Kidney epithelial cell (primary cell): ENCODE measurements around the gene SOWAHD. TPM values are rescaled to one million over a fixed set of nuclear protein-coding genes. Genes with fewer than 3 reads are reported as not detected.

ENCODE experiments used
- DNase-seq: peaks from one replicate; pipeline ENCODE4 v3.0.0-alpha.2; 2010; ENCODE audit warnings: low read depth
- H3K27me3 ChIP-seq: 2 replicates; pipeline ENCODE4 v1.6.0; 2011; ENCODE audit warnings: low read length; ENCODE audit not compliant: control insufficient read depth, insufficient read depth
- H3K36me3 ChIP-seq: 2 replicates; pipeline ENCODE4 v1.5.1; 2011; ENCODE audit warnings: low read length; ENCODE audit not compliant: control insufficient read depth, insufficient read depth
- H3K4me3 ChIP-seq: 2 replicates; pipeline ENCODE4 v1.5.1; 2011; ENCODE audit warnings: low read depth, mild to moderate bottlenecking, control low read depth, low read length
- total RNA-seq: library from RNA; depleted of rRNA; stranded (reverse); fragments of >200 nt; gene quantifications from 2 replicates; pipeline ENCODE4 v1.2.3, GENCODE V29; 2015
- TF ChIP-seq, protein P1 (sequence below): IDR thresholded peaks from 2 replicates; pipeline ENCODE4 v1.5.1; 2011; ENCODE audit warnings: mild to moderate bottlenecking, moderate library complexity, low read length, control low read depth, inconsistent platforms; ENCODE audit not compliant: insufficient read depth, poor library complexity, severe bottlenecking

The SOWAHD gene, protein sequence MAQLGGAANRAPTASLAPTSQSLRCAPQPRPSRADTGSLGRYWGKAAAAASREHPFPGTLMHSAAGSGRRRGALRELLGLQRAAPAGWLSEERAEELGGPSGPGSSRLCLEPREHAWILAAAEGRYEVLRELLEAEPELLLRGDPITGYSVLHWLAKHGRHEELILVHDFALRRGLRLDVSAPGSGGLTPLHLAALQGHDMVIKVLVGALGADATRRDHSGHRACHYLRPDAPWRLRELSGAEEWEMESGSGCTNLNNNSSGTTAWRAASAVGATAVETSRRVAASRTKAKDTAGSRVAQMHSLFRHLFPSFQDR
- total RNA-seq = not detected in 2 replicates

DNA sequence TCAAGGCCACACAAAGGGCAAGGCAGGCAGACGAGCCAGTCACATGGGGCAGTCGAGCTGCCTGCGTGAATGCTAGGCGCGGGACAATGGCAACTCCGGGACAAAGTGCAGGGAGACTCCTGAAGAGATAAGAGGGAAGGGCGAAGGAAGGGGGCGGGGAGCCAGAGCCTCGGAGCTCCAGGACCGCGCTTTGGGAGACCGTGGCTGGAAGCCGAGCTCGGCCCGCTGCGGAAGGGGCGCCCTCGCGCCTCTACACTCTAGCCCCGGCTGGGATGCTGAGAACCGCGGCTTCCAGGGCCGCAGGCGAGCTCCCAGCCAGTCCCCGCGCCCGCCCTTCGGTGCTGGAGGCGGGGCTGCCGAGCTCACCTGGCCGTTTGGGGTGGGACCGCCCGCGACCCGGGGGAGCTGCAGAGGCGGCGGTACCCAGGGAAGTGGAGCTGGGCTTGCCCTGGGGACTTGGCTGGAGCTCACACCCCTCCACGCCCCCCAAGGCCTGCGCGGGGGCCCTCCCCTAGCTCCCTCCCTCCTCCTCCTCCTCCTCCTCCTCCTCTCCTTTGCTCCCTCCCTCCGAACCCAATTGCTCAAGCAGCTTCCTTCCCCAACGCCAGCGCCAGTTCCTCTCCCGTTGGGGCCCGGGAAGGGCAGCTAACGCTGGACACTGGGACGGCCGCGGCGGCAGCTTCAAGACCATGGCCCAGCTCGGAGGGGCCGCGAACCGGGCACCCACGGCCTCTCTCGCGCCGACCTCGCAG is at the start of gene SOWAHD:
TSS of gene SOWAHD (plus strand) at position 610 of the 752 bp plus-strand sequence. CDS start at position 690, 80 bp downstream.
- peak within 1 kb of the TSS; percentile 26 for H3K4me3 ChIP-seq
- H3K27me3 ChIP-seq = peaks cover 16% of the 10 kb centered on the region
- TF ChIP-seq, protein P1, sequence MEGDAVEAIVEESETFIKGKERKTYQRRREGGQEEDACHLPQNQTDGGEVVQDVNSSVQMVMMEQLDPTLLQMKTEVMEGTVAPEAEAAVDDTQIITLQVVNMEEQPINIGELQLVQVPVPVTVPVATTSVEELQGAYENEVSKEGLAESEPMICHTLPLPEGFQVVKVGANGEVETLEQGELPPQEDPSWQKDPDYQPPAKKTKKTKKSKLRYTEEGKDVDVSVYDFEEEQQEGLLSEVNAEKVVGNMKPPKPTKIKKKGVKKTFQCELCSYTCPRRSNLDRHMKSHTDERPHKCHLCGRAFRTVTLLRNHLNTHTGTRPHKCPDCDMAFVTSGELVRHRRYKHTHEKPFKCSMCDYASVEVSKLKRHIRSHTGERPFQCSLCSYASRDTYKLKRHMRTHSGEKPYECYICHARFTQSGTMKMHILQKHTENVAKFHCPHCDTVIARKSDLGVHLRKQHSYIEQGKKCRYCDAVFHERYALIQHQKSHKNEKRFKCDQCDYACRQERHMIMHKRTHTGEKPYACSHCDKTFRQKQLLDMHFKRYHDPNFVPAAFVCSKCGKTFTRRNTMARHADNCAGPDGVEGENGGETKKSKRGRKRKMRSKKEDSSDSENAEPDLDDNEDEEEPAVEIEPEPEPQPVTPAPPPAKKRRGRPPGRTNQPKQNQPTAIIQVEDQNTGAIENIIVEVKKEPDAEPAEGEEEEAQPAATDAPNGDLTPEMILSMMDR = no peak
- no peaks in the 10 kb centered on the region for H3K36me3 ChIP-seq
- DNase-seq = no peak

DNA sequence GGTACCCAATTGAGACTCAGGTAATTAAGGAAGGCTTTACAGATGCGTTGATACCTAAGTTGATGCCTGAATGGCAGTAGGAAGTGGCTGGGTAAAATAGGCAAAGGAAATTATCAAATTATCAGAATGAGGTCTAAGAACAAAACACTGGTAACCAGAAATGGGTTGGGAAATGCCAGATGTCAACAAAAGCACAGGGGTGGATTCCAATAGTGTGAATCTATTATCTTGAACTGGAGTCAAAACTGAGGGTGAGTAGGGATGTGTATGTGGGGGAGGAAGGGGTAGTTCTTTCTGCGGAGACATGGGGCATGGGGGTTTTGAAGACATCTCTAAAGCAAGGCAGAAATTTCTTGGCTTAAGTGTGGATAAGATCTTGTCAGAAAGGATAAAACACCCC is 49.5 kb upstream of the SOWAHD start:
- Histone ChIP-seq H3K36me3 (no peaks in the 10 kb centered on the region), H3K27me3 (no peaks in the 10 kb centered on the region), H3K4me3 (no peak overlapping the region)
- DNase-seq = no peak
- TF ChIP-seq, protein P1 = no peak

DNA sequence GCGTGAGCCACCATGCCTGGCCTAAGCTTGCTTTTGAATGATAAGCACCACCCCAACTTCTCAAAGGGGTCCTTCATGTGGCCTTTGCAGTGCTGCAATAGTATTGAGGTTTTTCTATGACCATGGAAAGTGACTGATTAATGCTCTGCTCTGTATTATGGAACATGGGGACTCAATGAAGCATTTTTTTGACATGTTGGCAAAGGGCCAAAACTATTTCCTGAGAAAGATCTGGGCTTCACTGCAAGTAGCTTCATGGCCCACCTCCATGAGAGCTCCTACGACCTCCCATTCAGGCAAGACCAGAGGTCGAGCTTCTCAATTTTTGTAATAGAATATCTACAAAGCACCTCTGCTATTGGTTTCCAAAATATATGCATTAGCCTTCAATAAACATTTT is 48.8 kb upstream of the SOWAHD start:
- H3K27me3 ChIP-seq = no peaks in the 10 kb centered on the region
- H3K4me3 ChIP-seq = no peak overlapping the region
- TF ChIP-seq, protein P1 = no peak
- no peak for DNase-seq
- H3K36me3 ChIP-seq = no peaks in the 10 kb centered on the region

DNA sequence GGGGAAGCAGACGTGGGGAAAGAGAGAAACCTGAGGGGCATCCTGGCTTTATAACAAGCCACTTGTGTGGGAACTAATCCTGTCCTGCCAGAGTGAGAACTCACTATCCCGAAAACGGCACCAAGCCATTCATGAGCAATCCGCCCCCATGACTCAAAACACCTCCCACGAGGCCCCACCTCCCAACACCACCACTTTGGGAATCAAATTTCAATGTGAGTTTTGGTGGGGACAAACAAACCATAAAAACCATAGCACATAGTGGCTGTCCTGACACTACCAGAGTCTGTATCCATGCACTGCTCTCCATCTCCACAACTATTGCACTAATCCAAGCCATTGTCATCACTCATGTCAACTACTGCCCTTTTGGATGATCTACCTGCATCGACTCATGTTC is 36.9 kb upstream of the SOWAHD start:
- no peaks in the 10 kb centered on the region for H3K27me3 ChIP-seq
- no peak for DNase-seq
- no peak overlapping the region for H3K4me3 ChIP-seq
- TF ChIP-seq, protein P1 = no peak
- no peaks in the 10 kb centered on the region for H3K36me3 ChIP-seq

DNA sequence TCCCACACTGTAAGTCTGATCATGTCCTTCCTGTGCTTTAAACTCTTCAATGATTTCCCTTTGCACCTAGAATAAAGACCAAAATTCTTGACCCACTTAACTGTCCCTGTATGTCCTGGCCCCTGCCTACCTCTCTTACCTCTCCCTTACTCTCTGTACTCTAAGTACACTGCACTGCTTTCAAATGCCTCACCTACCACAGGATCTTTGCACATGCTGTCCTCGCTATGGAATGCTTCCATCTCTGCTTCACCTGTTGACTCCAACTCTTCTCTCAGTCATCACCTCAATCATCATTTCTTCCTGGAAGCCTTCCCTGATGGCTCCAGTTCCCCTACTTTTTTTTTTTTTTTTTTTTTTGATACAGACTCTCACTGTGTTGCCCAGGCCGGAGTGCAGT is 36.5 kb upstream of the SOWAHD start:
- DNase-seq = no peak
- Histone ChIP-seq H3K4me3 (no peak overlapping the region), H3K36me3 (no peaks in the 10 kb centered on the region), H3K27me3 (no peaks in the 10 kb centered on the region)
- TF ChIP-seq, protein P1 = no peak
